Stimulated activated CD8-positive, alpha-beta memory T cell treated with anti-CD3 and anti-CD28 coated beads, Interleukin-2, amount 100 ng/mL, for 1 hour (primary cell): ENCODE data around the gene ST3GAL4.
"Not testable (repeated sequence)": the region's sequence is repeated elsewhere in the genome, so short reads cannot be mapped to it uniquely, and the experiment has no call there.

Experiments used
- DNase-seq, 2 donors: peaks; one replicate each; pipeline ENCODE4 v3.0.0-alpha.2; 2020; ENCODE audit warnings: low read depth in 2 of 2

Gene ST3GAL4

DNA sequence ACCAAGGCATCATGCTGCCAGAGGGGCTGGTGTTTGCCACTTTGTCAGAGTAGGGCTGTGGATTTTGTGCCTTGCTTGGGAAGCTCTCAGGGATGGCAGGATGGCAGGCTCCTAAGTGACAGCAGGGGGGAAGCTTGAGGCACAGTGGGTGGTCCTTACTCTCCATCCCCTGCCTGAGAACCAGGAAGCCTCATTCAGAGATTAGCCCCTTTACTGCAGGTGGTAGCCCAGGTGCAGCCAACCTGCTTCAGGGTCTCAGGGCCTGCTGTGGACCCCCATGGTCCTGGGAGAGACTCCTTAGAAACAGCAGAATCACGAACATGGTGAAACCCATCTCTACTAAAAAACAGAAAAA is 8.9 kb upstream of the ST3GAL4 start:
- no peak for DNase-seq

DNA sequence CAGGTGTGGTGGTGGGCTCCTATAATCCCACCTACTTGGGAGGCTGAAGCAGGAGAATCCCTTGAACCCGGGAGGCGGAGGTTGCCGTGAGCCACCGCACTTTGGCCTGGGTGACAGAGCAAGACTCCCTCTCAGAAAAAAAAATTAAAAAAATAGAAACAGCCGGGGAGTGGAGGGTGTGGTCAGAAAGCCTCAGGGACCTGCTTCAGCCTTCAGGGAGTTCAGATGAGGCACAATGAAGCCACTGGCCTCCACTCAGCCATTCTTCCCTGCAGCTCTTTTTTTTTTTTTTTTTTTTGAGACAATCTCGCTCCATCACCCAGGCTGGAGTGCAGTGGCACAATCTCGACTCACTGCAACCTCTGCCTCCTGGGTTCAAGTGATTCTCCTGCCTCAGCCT is 8.5 kb upstream of the ST3GAL4 start:
- not testable (repeated sequence) for DNase-seq

DNA sequence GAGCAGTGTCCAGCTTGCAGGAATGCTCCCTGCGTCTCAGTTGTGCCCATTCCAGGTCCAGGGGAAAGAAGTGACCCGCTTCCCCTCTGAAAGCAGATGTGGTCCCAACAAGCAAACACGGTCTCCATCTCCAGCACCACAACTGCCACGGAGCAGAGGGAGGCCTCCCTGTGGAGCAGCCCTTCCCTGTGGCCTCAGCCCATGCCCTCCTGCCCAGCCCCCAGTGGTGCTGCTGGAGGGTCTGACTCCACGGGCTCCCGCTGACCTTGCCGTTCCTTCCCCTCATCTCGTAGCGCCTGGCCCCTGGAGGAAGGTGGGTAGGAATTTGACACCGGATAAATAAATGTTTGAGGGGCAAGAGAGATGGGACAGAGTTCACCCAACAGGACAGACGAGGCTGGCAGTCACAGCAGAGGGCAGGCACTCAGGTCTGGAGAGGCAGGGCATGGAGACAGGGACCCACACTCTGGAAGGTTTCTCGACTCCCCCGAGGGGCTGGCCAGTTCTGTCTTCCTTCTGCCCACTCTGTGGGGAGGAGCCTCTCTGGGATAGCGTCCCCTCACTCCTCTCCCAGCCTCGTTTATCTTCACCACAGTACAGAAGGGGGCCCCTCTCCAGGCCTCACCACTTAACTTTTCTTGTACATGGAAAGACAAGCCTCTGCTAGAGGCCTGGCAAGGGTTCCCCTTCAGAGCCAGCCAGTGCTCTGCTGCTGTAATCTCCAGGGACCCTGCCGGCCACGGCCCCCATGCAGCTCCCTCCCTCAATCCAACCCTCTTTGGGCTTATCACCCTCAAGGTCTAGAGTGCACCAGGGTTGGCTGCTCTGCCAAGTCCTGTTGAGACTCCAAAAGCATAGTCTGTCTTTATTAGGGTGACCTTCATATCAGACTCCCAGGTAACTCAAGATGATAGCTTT is 7.5 kb upstream of the ST3GAL4 start:
- no peak for DNase-seq

GRCh38 chr11:126348806-126349582 is 6.5 kb upstream of the ST3GAL4 start:
- no peak for DNase-seq

DNA sequence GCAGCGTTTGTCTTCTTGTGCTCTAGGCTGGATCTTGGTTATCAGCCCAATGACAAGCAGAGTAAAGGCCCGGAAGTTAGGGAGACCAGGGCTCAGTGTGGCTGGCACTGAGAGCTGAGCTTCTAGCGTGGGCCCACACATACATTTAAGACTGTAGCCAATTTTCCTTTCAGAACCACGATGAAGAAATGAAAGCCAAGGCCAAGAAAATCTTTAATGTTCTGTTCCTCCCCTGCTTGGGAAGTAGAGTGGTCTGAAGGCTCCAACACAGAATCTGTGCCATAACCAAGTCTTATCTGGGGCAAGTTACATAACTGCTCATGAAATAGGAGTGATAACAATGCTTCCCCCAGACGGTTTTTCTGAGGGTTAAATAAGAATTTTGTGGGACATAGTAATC is 4.7 kb upstream of the ST3GAL4 start:
- no peak for DNase-seq

DNA sequence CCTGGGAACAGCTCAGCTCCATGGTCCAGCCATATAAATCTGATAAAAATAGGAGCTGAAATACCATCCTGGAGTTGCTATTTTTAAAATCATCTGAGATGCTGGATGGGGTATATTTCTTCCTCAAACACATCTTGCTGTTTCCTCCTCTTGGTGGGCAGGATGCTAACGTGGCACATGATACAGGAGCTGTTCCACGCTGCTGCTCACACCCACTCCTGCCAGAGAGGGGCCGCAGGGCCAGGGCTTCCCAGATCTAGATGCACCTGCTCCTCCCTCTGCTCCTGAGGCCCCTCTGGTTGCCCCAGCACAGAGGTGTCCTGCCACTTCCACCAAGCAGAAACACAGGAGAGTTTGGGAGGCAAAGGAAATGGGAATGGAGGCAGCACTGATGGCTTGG is 3.3 kb upstream of the ST3GAL4 start:
- DNase-seq, result no peak

GRCh38 chr11:126352934-126353801 is 2.3 kb upstream of the ST3GAL4 start:
- no peak for DNase-seq

- DNase-seq, result no peak
Observed at GRCh38 chr11:126354631-126355323, 709 bp upstream of the ST3GAL4 start.

DNA sequence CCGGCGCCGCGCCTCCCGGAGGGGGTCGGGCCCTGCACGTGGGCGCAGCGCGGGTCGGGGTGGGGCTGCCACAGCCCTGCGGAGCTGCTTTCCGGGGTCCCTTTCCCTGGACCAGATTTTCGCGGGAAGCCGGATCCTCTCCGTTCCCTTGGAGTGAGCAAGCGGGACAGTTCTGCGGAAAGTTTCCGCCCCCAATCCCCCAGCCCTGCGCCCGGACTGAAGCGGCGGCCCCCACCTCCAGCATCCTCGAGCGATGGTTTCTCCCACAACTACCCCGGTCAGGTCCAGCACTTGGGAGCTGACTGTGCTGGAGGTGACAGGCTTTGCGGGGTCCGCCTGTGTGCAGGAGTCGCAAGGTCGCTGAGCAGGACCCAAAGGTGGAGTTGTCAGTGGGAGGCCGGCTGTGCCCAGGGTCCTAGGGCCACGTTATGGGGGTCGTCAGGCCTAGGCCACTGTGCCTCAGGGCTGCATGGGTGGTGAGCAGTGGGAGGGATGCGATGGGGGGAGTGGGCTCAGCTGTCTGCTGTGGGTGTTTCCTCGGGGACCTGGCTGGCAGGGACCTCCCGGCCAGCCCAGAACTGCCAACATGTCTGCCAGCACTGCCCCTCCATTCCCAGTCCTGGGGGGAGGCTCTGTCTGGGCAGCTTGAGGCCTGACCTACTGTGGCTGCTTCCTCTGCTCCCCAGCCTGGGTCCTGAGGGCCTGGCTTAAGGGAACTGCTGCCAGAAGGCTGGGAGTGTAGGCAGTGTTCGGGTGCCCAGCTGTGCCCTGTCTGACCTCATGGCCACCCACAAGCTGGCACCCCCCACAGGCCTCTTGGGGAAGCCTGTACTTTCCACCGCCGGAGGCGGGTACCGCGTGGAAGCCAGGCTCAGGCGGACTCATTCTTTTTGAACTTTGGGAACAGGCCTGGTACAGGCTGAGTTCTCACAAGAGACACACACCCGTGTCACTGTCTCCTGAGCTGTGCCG is 726 bp downstream of the ST3GAL4 start:
- DNase-seq, result no peak

GRCh38 chr11:126357055-126357962 is 1.8 kb downstream of the ST3GAL4 start:
- DNase-seq, result no peak

GRCh38 chr11:126357969-126358762 is 2.7 kb downstream of the ST3GAL4 start:
- DNase-seq, result no peak

DNA sequence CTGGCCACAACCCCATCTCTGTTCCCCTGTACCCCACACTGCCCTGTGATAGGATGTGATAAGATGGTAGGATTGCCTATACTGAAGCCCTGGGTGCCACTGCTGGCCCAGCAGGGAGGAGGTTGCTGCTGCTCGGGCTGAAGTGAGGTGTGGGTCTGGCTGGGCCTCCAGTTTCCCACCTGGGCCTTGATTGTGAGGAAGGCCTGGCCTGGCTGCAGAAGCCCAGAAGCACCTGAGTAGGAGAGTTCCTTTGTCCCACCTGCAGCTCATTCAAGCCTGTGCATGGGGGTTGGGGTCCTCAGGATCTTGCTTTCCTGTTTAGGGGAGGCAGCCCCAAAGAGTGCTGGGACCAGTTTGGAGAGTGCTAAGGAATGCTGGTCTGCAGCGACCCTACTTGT is 3.3 kb downstream of the ST3GAL4 start:
- DNase-seq, result no peak

GRCh38 chr11:126359431-126360048 is 4.1 kb downstream of the ST3GAL4 start:
- no peak for DNase-seq

- DNase-seq, result no peak
Observed at GRCh38 chr11:126360049-126360446, 4.6 kb downstream of the ST3GAL4 start.

GRCh38 chr11:126361400-126361799 is 5.9 kb downstream of the ST3GAL4 start:
- DNase-seq, result no peak

GRCh38 chr11:126362879-126363655 is 7.6 kb downstream of the ST3GAL4 start:
- no peak for DNase-seq

- DNase-seq, result no peak
Observed at GRCh38 chr11:126363706-126364248, 8.3 kb downstream of the ST3GAL4 start.
